HEK293 (cell line): Measurements from ENCODE around the gene DGKZ.

Experiments used
- CTCF ChIA-PET: fragments of 350-600 bp; formaldehyde crosslinking; extraction: SDS; loops from one replicate; lab custom pipeline; 2021; ENCODE audit warnings: antibody characterized with exemption; lab: Yijun Ruan, JAX
- POLR2A ChIA-PET: fragments of 300-600 bp; formaldehyde crosslinking; extraction: SDS; loops from one replicate; lab custom pipeline; 2020; ENCODE audit warnings: antibody characterized with exemption, inconsistent platforms; lab: Yijun Ruan, JAX
- H3K27ac ChIP-seq: fragments of 200-500 bp; sonication (Bioruptor generic); 2 replicates; pipeline ENCODE4 v1.5.1; 2014; ENCODE audit warnings: low read depth, low read length, control low read depth, inconsistent platforms; ENCODE audit errors: extremely low read depth
- H3K36me3 ChIP-seq, 2 experiments: fragments of 200-500 bp in 1 of 2; sonication (Bioruptor generic) in 1 of 2; 1 replicate in 1 of 2; 2 replicates in 1 of 2; pipeline ENCODE4 v1.5.1; 2014 to 2017; ENCODE audit warnings: inconsistent platforms in 2 of 2, low read length in 2 of 2; ENCODE audit not compliant: control insufficient read depth in 2 of 2, insufficient read depth in 1 of 2
- H3K4me1 ChIP-seq: fragments of 200-500 bp; sonication (Bioruptor generic); 2 replicates; pipeline ENCODE4 v1.5.1; 2014; ENCODE audit warnings: mild to moderate bottlenecking, low read length, inconsistent platforms; ENCODE audit not compliant: control insufficient read depth, insufficient read depth
- H3K4me3 ChIP-seq: 2 replicates; pipeline ENCODE4 v1.5.1; 2011; ENCODE audit warnings: low read depth, mild to moderate bottlenecking, control low read depth, low read length, moderate library complexity
- H3K9me3 ChIP-seq: fragments of 200-500 bp; sonication (Bioruptor generic); 2 replicates; pipeline ENCODE4 v1.5.1; 2014; ENCODE audit warnings: low read depth, low read length, inconsistent platforms; ENCODE audit not compliant: control insufficient read depth, insufficient read depth
- EGR2 ChIP-seq: fragments of 450-650 bp; formaldehyde crosslinking; IDR thresholded peaks from 2 replicates; pipeline ENCODE4 v1.5.1; 2016; ENCODE audit warnings: low read depth, missing biosample characterization, missing genetic modification characterization
- GLIS2 ChIP-seq: fragments of 450-650 bp; formaldehyde crosslinking; IDR thresholded peaks from 2 replicates; pipeline ENCODE4 v1.5.1; 2016; ENCODE audit warnings: missing biosample characterization, missing genetic modification characterization
- HIC1 ChIP-seq: fragments of 450-650 bp; formaldehyde crosslinking; IDR thresholded peaks from 2 replicates; pipeline ENCODE4 v1.5.1; 2016; ENCODE audit warnings: missing biosample characterization, missing genetic modification characterization
- KLF7 ChIP-seq: fragments of 450-650 bp; formaldehyde crosslinking; IDR thresholded peaks from 2 replicates; pipeline ENCODE4 v1.5.1; 2016; ENCODE audit warnings: missing biosample characterization, missing genetic modification characterization, borderline replicate concordance
- MZF1 ChIP-seq: fragments of 450-650 bp; formaldehyde crosslinking; IDR thresholded peaks from 2 replicates; pipeline ENCODE4 v1.5.1; 2017; ENCODE audit warnings: missing biosample characterization, missing genetic modification characterization, borderline replicate concordance
- SP2 ChIP-seq: fragments of 450-650 bp; formaldehyde crosslinking; IDR thresholded peaks from 2 replicates; pipeline ENCODE4 v1.5.1; 2016; ENCODE audit warnings: missing biosample characterization, missing genetic modification characterization
- ZEB2 ChIP-seq: fragments of 450-650 bp; formaldehyde crosslinking; IDR thresholded peaks from 2 replicates; pipeline ENCODE4 v1.5.1; 2016; ENCODE audit warnings: missing biosample characterization, missing genetic modification characterization
- ZFHX2 ChIP-seq: fragments of 450-650 bp; formaldehyde crosslinking; conservative IDR thresholded peaks from 2 replicates; pipeline ENCODE4 v1.5.1; 2016; ENCODE audit warnings: missing biosample characterization, missing genetic modification characterization
- ZIC2 ChIP-seq: fragments of 450-650 bp; formaldehyde crosslinking; IDR thresholded peaks from 2 replicates; pipeline ENCODE4 v1.5.1; 2016; ENCODE audit warnings: missing biosample characterization, missing genetic modification characterization
- ZNF280D ChIP-seq: fragments of 450-650 bp; formaldehyde crosslinking; IDR thresholded peaks from 2 replicates; pipeline ENCODE4 v1.5.1; 2016; ENCODE audit warnings: missing biosample characterization, missing genetic modification characterization
- ZNF366 ChIP-seq: fragments of 450-650 bp; formaldehyde crosslinking; conservative IDR thresholded peaks from 2 replicates; pipeline ENCODE4 v1.5.1; 2016; ENCODE audit warnings: missing biosample characterization, missing genetic modification characterization
- ZNF530 ChIP-seq: fragments of 450-650 bp; formaldehyde crosslinking; IDR thresholded peaks from 2 replicates; pipeline ENCODE4 v1.5.1; 2016; ENCODE audit warnings: low read depth, missing biosample characterization, missing genetic modification characterization
- ZNF639 ChIP-seq: fragments of 450-650 bp; formaldehyde crosslinking; IDR thresholded peaks from 2 replicates; pipeline ENCODE4 v1.5.1; 2016; ENCODE audit warnings: missing biosample characterization, missing genetic modification characterization
- ZNF664 ChIP-seq: fragments of 450-650 bp; formaldehyde crosslinking; IDR thresholded peaks from 2 replicates; pipeline ENCODE4 v1.5.1; 2016; ENCODE audit warnings: missing biosample characterization, missing genetic modification characterization
- TF ChIP-seq, protein P1 (sequence below): fragments of 450-650 bp; formaldehyde crosslinking; IDR thresholded peaks from 2 replicates; pipeline ENCODE4 v1.5.1; 2016; ENCODE audit warnings: missing biosample characterization, missing genetic modification characterization

Gene DGKZ

DNA sequence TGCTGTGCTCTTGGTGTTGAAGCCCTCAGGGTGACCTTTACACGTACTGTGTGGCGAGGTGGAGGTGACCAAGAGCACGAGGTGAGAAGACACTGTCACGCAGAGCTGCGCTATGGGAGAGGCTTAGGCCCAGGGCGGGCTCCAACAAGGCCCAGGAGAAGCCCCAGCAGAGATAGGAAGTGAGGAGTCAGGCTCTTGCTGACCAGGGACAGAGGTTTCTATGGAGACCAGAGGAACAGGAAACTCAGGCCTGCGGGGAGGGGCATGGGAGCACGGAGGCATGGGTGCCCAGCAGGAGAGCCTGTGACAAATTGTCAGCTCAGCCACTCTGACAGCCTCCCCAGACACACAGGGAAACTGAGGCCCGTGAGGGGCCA, 15.8 kb downstream of the DGKZ start:
- Histone ChIP-seq H3K36me3 (peaks cover 0 to 10% of the 10 kb centered on the region in 2 experiments; a peak in 1 of 3 replicates), H3K4me1 (peaks cover 9% of the 10 kb centered on the region), H3K9me3 (no peaks in the 10 kb centered on the region), H3K4me3 (no peak overlapping the region), H3K27ac (no peak overlapping the region)
- ChIA-PET POLR2A (no interaction called here), CTCF (interaction anchor here (0.6 to 1.1 kb wide), 3 partner anchors 11 to 790 kb away, joined by 3 to 6 read pairs (median 3); no protein-coding TSS in a partner anchor)
- no peak for TF ChIP-seq ZEB2 (tag by site-specific recombination)

DNA sequence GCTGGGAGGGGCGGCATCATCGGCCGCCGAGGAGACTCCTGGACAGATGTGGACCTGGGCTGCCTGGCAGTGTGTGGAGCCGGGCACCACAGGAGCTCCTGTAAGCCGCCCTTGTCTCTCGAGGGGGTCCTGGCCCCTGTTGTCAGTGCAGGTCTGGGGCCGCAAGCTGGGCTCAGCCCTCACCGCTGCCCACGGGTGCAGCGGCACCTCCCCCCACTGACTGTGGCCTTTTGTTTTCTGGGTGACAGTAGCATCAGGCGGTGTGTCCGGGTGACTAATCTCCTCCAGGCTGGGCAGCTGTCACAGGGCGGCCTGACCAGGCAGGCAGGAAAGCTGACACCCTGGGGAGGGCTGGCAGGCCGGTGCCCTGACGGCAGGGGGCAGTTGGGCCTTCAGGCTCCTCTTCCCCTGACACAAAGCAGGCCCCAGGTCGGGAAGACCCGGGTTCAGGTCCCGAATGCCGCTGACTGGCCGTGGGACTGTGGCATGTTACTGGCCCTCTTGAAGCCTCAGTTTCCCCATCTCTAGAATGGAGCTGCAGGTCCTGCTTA, 16.3 kb downstream of the DGKZ start:
- Histone ChIP-seq H3K4me3 (no peak overlapping the region), H3K9me3 (no peaks in the 10 kb centered on the region), H3K27ac (no peak overlapping the region), H3K36me3 (peaks cover 0 to 15% of the 10 kb centered on the region in 2 experiments; a peak in 1 of 3 replicates), H3K4me1 (peaks cover 9% of the 10 kb centered on the region)
- CTCF ChIA-PET: interaction anchor here (0.6 to 1.1 kb wide), 3 partner anchors 20 to 790 kb away, joined by 3 read pairs; no protein-coding TSS in a partner anchor
- POLR2A ChIA-PET: no interaction called here
- TF ChIP-seq ZNF664 (tag by site-specific recombination) (no peak), MZF1 (no peak), ZNF280D (tag by site-specific recombination) (no peak), GLIS2 (tag by site-specific recombination) (0 out of 2 replicates have a peak, but pooled peaks have one; percentile 16), HIC1 (peak; percentile 11; the same call in 1 of the 2 replicates), ZNF366 (tag by site-specific recombination) (no peak), ZIC2 (tag by site-specific recombination) (peak; percentile 75), SP2 (tag by site-specific recombination) (no peak), ZNF530 (no peak), ZNF639 (tag by site-specific recombination) (no peak), ZFHX2 (tag by site-specific recombination) (0 out of 2 replicates have a peak, but pooled peaks have one; percentile 9), EGR2 (0 out of 2 replicates have a peak, but pooled peaks have one; percentile 5), KLF7 (tag by site-specific recombination) (no peak)
- TF ChIP-seq, protein P1, sequence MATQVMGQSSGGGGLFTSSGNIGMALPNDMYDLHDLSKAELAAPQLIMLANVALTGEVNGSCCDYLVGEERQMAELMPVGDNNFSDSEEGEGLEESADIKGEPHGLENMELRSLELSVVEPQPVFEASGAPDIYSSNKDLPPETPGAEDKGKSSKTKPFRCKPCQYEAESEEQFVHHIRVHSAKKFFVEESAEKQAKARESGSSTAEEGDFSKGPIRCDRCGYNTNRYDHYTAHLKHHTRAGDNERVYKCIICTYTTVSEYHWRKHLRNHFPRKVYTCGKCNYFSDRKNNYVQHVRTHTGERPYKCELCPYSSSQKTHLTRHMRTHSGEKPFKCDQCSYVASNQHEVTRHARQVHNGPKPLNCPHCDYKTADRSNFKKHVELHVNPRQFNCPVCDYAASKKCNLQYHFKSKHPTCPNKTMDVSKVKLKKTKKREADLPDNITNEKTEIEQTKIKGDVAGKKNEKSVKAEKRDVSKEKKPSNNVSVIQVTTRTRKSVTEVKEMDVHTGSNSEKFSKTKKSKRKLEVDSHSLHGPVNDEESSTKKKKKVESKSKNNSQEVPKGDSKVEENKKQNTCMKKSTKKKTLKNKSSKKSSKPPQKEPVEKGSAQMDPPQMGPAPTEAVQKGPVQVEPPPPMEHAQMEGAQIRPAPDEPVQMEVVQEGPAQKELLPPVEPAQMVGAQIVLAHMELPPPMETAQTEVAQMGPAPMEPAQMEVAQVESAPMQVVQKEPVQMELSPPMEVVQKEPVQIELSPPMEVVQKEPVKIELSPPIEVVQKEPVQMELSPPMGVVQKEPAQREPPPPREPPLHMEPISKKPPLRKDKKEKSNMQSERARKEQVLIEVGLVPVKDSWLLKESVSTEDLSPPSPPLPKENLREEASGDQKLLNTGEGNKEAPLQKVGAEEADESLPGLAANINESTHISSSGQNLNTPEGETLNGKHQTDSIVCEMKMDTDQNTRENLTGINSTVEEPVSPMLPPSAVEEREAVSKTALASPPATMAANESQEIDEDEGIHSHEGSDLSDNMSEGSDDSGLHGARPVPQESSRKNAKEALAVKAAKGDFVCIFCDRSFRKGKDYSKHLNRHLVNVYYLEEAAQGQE (tag by site-specific recombination): no peak
